ENCODE results near the gene TRPV4.
"Not testable (repeated sequence)": the region's sequence is repeated elsewhere in the genome, so short reads cannot be mapped to it uniquely, and the experiment has no call there.

The TRPV4 gene

GRCh38 chr12:109858764-109859163 lies 25.6 kb upstream of the TRPV4 start:
- DNase-seq, result no peak

- DNase-seq, result no peak
Observed at GRCh38 chr12:109857715-109858114, 24.5 kb upstream of the TRPV4 start.

GRCh38 chr12:109855377-109855776 lies 22.2 kb upstream of the TRPV4 start:
- DNase-seq, result no peak

GRCh38 chr12:109850518-109850917 lies 17.3 kb upstream of the TRPV4 start:
- not testable (repeated sequence) for DNase-seq

- no peak for DNase-seq
Observed at GRCh38 chr12:109847142-109847735, 14.0 kb upstream of the TRPV4 start.

GRCh38 chr12:109845824-109846205 lies 12.6 kb upstream of the TRPV4 start:
- no peak for DNase-seq

- DNase-seq, result peak; percentile 90
Observed at GRCh38 chr12:109844983-109845823, 12.0 kb upstream of the TRPV4 start.

- no peak for DNase-seq
Observed at GRCh38 chr12:109844091-109844490, 10.9 kb upstream of the TRPV4 start.

- DNase-seq, result no peak
Observed at GRCh38 chr12:109842021-109842420, 8.8 kb upstream of the TRPV4 start.

- no peak for DNase-seq
Observed at GRCh38 chr12:109841356-109841755, 8.2 kb upstream of the TRPV4 start.

GRCh38 chr12:109840305-109841074 lies 7.3 kb upstream of the TRPV4 start:
- DNase-seq, result no peak

- DNase-seq, result no peak
Observed at GRCh38 chr12:109839444-109839843, 6.2 kb upstream of the TRPV4 start.

- DNase-seq, result no peak
Observed at GRCh38 chr12:109836916-109837315, 3.7 kb upstream of the TRPV4 start.

GRCh38 chr12:109835827-109836226 lies 2.6 kb upstream of the TRPV4 start:
- no peak for DNase-seq

GRCh38 chr12:109832541-109833306 lies 474 bp downstream of the TRPV4 start:
- no peak for DNase-seq

- DNase-seq, result no peak
Observed at GRCh38 chr12:109831929-109832328, 1.3 kb downstream of the TRPV4 start.

- no peak for DNase-seq
Observed at GRCh38 chr12:109831365-109831764, 1.8 kb downstream of the TRPV4 start.

GRCh38 chr12:109830718-109831117 lies 2.5 kb downstream of the TRPV4 start:
- DNase-seq, result no peak

GRCh38 chr12:109830267-109830666 lies 2.9 kb downstream of the TRPV4 start:
- DNase-seq, result no peak

- no peak for DNase-seq
Observed at GRCh38 chr12:109829667-109830066, 3.5 kb downstream of the TRPV4 start.

GRCh38 chr12:109828754-109829511 lies 4.3 kb downstream of the TRPV4 start:
- no peak for DNase-seq

Measured in activated CD4-positive, alpha-beta T cell treated with anti-CD3 and anti-CD28 coated beads, Interleukin-2, amount 50 U/mL, for 16 hours (primary cell).